Measurements from ENCODE around the gene COL17A1. TPM values are rescaled to one million over a fixed set of nuclear protein-coding genes. Genes with fewer than 3 reads are reported as not detected.

COL17A1 gene
- total RNA-seq, 3 donors from 2014 or later (not counting 1 experiment from before 2014, with no cell fraction given), result not detected

- no peak overlapping the region for H3K4me3 Mint-ChIP-seq
- intact Hi-C loops (cut with micrococcal nuclease), result no loop called here
- no peak for TF ChIP-seq CTCF (IDR thresholded peaks at IDR 0.05)
Measured at GRCh38 chr10:104100795-104101194, 15.1 kb upstream of the COL17A1 start.

GRCh38 chr10:104099941-104100340 lies 14.3 kb upstream of the COL17A1 start:
- intact Hi-C loops (cut with micrococcal nuclease), result no loop called here

More at GRCh38 chr10:104100795-104101194, 15.1 kb upstream of the COL17A1 start:
- Mint-ChIP-seq H3K27me3 (ENCODE audit: low read depth in 2 of 2) (peaks cover 14 to 30% of the 10 kb centered on the region in 2 donors), H3K4me1 (no peaks in the 10 kb centered on the region), H3K9me3 (no peaks in the 10 kb centered on the region), H3K27ac (no peak overlapping the region), H3K36me3 (no peaks in the 10 kb centered on the region)
- Histone ChIP-seq H3K9me3 (ENCODE audit: control insufficient read depth, insufficient read depth, low read length) (peaks cover 2% of the 10 kb centered on the region), H3K36me3 (ENCODE audit: control insufficient read depth, insufficient read depth, low read length) (no peaks in the 10 kb centered on the region), H3K27me3 (ENCODE audit: control insufficient read depth, insufficient read depth, low read length) (peaks cover 11% of the 10 kb centered on the region), H3K4me3 (ENCODE audit: low read length) (no peak overlapping the region), H3K27ac (ENCODE audit: low read length) (no peak overlapping the region), H3K4me1 (ENCODE audit: control insufficient read depth, insufficient read depth, low read length) (no peaks in the 10 kb centered on the region)
- no peak for DNase-seq
- no CpG with 5 or more reads among the region's 1 CpG for WGBS (ENCODE audit: insufficient coverage)
- no peak for ATAC-seq

GRCh38 chr10:104099269-104099668 lies 13.6 kb upstream of the COL17A1 start:
- Histone ChIP-seq H3K27ac (ENCODE audit: low read length) (no peak overlapping the region), H3K9me3 (ENCODE audit: control insufficient read depth, insufficient read depth, low read length) (peaks cover 2% of the 10 kb centered on the region), H3K27me3 (ENCODE audit: control insufficient read depth, insufficient read depth, low read length) (peaks cover 11% of the 10 kb centered on the region), H3K36me3 (ENCODE audit: control insufficient read depth, insufficient read depth, low read length) (no peaks in the 10 kb centered on the region), H3K4me3 (ENCODE audit: low read length) (no peak overlapping the region), H3K4me1 (ENCODE audit: control insufficient read depth, insufficient read depth, low read length) (no peaks in the 10 kb centered on the region)
- Mint-ChIP-seq H3K9me3 (no peaks in the 10 kb centered on the region), H3K4me3 (no peak overlapping the region), H3K36me3 (no peaks in the 10 kb centered on the region), H3K27ac (no peak overlapping the region), H3K4me1 (no peaks in the 10 kb centered on the region), H3K27me3 (ENCODE audit: low read depth in 2 of 2) (peaks cover 14 to 30% of the 10 kb centered on the region in 2 donors)
- intact Hi-C loops (cut with micrococcal nuclease), result no loop called here
- DNase-seq, result no peak
- no peak for TF ChIP-seq CTCF (IDR thresholded peaks at IDR 0.05)
- no CpG with 5 or more reads among the region's 3 CpGs for WGBS (ENCODE audit: insufficient coverage)
- no peak for ATAC-seq

More at GRCh38 chr10:104099941-104100340, 14.3 kb upstream of the COL17A1 start:
- ATAC-seq (no peak), DNase-seq (no peak)
- Histone ChIP-seq H3K4me3 (ENCODE audit: low read length) (no peak overlapping the region), H3K4me1 (ENCODE audit: control insufficient read depth, insufficient read depth, low read length) (no peaks in the 10 kb centered on the region), H3K27me3 (ENCODE audit: control insufficient read depth, insufficient read depth, low read length) (peaks cover 11% of the 10 kb centered on the region), H3K9me3 (ENCODE audit: control insufficient read depth, insufficient read depth, low read length) (peaks cover 2% of the 10 kb centered on the region), H3K27ac (ENCODE audit: low read length) (no peak overlapping the region), H3K36me3 (ENCODE audit: control insufficient read depth, insufficient read depth, low read length) (no peaks in the 10 kb centered on the region)
- Mint-ChIP-seq H3K9me3 (no peaks in the 10 kb centered on the region), H3K27me3 (ENCODE audit: low read depth in 2 of 2) (peaks cover 14 to 30% of the 10 kb centered on the region in 2 donors), H3K4me1 (no peaks in the 10 kb centered on the region), H3K27ac (no peak overlapping the region), H3K36me3 (no peaks in the 10 kb centered on the region), H3K4me3 (no peak overlapping the region)
- TF ChIP-seq CTCF (IDR thresholded peaks at IDR 0.05), result no peak

GRCh38 chr10:104098358-104098925 lies 12.8 kb upstream of the COL17A1 start:
- H3K9me3 ChIP-seq (ENCODE audit: control insufficient read depth, insufficient read depth, low read length), result peaks cover 2% of the 10 kb centered on the region
- 100% methylated on average over 2 of the region's 4 CpGs for WGBS (ENCODE audit: insufficient coverage)
- H3K4me3 ChIP-seq (ENCODE audit: low read length), result no peak overlapping the region
- Mint-ChIP-seq H3K9me3 (no peaks in the 10 kb centered on the region), H3K4me3 (no peak overlapping the region), H3K4me1 (no peaks in the 10 kb centered on the region), H3K27ac (no peak overlapping the region), H3K36me3 (no peaks in the 10 kb centered on the region), H3K27me3 (ENCODE audit: low read depth in 2 of 2) (peaks cover 13 to 30% of the 10 kb centered on the region in 2 donors)
- intact Hi-C loops (cut with micrococcal nuclease), result no loop called here
- H3K4me1 ChIP-seq (ENCODE audit: control insufficient read depth, insufficient read depth, low read length), result no peaks in the 10 kb centered on the region
- no peak overlapping the region for H3K27ac ChIP-seq (ENCODE audit: low read length)
- ATAC-seq, result no peak
- no peak for DNase-seq
- peaks cover 11% of the 10 kb centered on the region for H3K27me3 ChIP-seq (ENCODE audit: control insufficient read depth, insufficient read depth, low read length)
- no peaks in the 10 kb centered on the region for H3K36me3 ChIP-seq (ENCODE audit: control insufficient read depth, insufficient read depth, low read length)
- TF ChIP-seq CTCF (IDR thresholded peaks at IDR 0.05), result no peak

Data from natural killer cell (primary cell).